PFSK-1 (cell line): ENCODE measurements around the gene SMAD3.

Source experiments
- FOXP2 ChIP-seq: optimal IDR thresholded peaks from 2 replicates; pipeline ENCODE3; 2011; ENCODE audit warnings: borderline replicate concordance, control low read depth, inconsistent platforms; ENCODE audit not compliant: insufficient read depth; ENCODE audit errors: extremely low read length, extremely low read depth
- POLR2AphosphoS5 ChIP-seq: IDR thresholded peaks from 2 replicates; pipeline ENCODE4 v1.6.1; 2012; ENCODE audit warnings: low read depth, mild to moderate bottlenecking, control low read depth, low read length, moderate library complexity
- REST ChIP-seq, 2 experiments: IDR thresholded peaks; 2 replicates each; pipeline versions ENCODE4 v1.6.1 to v1.8.0; 2011 to 2012; ENCODE audit warnings: low read depth in 2 of 2, low read length in 2 of 2, control low read depth in 1 of 2, inconsistent platforms in 1 of 2, mild to moderate bottlenecking in 1 of 2, moderate library complexity in 1 of 2; ENCODE audit not compliant: insufficient read depth in 1 of 2
- SIN3A ChIP-seq: IDR thresholded peaks from 2 replicates; pipeline ENCODE4 v1.6.1; 2012; ENCODE audit warnings: mild to moderate bottlenecking, low read length, moderate library complexity, borderline replicate concordance; ENCODE audit not compliant: insufficient read depth
- TAF1 ChIP-seq: IDR thresholded peaks from 2 replicates; pipeline ENCODE4 v1.6.1; 2012; ENCODE audit warnings: low read length, control low read depth, borderline replicate concordance; ENCODE audit not compliant: insufficient read depth

Gene SMAD3

GRCh38 chr15:67047149-67047661, 18.2 kb upstream of the SMAD3 start:
- TF ChIP-seq POLR2AphosphoS5 = no peak
- TF ChIP-seq FOXP2 = no peak

GRCh38 chr15:67048281-67049279, 16.8 kb upstream of the SMAD3 start:
- TF ChIP-seq TAF1 (no peak), REST (IDR thresholded peaks at IDR 0.05; ENCODE audit: insufficient read depth in 1 of 2, low read depth in 2 of 2, low read length in 2 of 2) (no peak), POLR2AphosphoS5 (no peak), FOXP2 (no peak), SIN3A (no peak)

- TF ChIP-seq REST (IDR thresholded peaks at IDR 0.05; ENCODE audit: insufficient read depth in 1 of 2, low read depth in 2 of 2, low read length in 2 of 2) = no peak
- TF ChIP-seq TAF1 = no peak
Measured at GRCh38 chr15:67049351-67050044, 15.9 kb upstream of the SMAD3 start.

- TF ChIP-seq TAF1 = no peak
- no peak for TF ChIP-seq SIN3A
- TF ChIP-seq POLR2AphosphoS5 = no peak
- no peak for TF ChIP-seq FOXP2
- TF ChIP-seq REST (IDR thresholded peaks at IDR 0.05; ENCODE audit: insufficient read depth in 1 of 2, low read depth in 2 of 2, low read length in 2 of 2) = no peak
Measured at GRCh38 chr15:67050062-67050461, 15.3 kb upstream of the SMAD3 start.

GRCh38 chr15:67050522-67051087, 14.8 kb upstream of the SMAD3 start:
- TF ChIP-seq FOXP2 (no peak), REST (IDR thresholded peaks at IDR 0.05; ENCODE audit: insufficient read depth in 1 of 2, low read depth in 2 of 2, low read length in 2 of 2) (no peak), TAF1 (no peak), POLR2AphosphoS5 (no peak), SIN3A (no peak)
